Adrenal gland (tissue), 12 donors: Measurements from ENCODE around the gene PLXNA1. TPM values are rescaled to one million over a fixed set of nuclear protein-coding genes. Genes with fewer than 3 reads are reported as not detected.

Source experiments
- DNase-seq, 7 donors: peaks; one replicate each; pipeline ENCODE4 v3.0.0-alpha.2; 2019 to 2020
- H3K27ac ChIP-seq, 5 donors: fragments of 200-600 bp; sonication (generic) in 4 of 5; 1 replicate in 3 of 5; 2 replicates in 2 of 5; pipeline versions ENCODE4 v1.5.1 to v1.8.0; 2016 to 2020; ENCODE audit warnings: mild to moderate bottlenecking in 1 of 5
- H3K27me3 ChIP-seq: fragments of 200-600 bp; 2 replicates; pipeline ENCODE4 v1.8.0; 2021
- H3K36me3 ChIP-seq, 2 donors: fragments of 200-600 bp; replicated peaks in 1 of 2; 1 replicate in 1 of 2; 2 replicates in 1 of 2; pipeline versions ENCODE4 v1.5.1 to v1.8.0; 2018 to 2022
- H3K4me1 ChIP-seq, 2 donors: fragments of 200-600 bp; replicated peaks in 1 of 2; 1 replicate in 1 of 2; 2 replicates in 1 of 2; pipeline versions ENCODE4 v1.5.1 to v1.8.0; 2018 to 2021
- H3K4me3 ChIP-seq, 4 donors: fragments of 200-600 bp; sonication (generic) in 3 of 4; one replicate each; pipeline ENCODE4 v1.5.1; 2016 to 2018
- H3K9me3 ChIP-seq, 3 donors: fragments of 200-600 bp; sonication (generic) in 1 of 3; replicated peaks in 1 of 3; 1 replicate in 2 of 3; 2 replicates in 1 of 3; pipeline versions ENCODE4 v1.5.1 to v1.8.0; 2016 to 2021
- CTCF ChIP-seq, 6 experiments: fragments of 450-650 bp in 4 of 6; fragments of 200-600 bp in 2 of 6; sonication (generic) in 1 of 6; IDR thresholded peaks; 1 replicate in 5 of 6; 2 replicates in 1 of 6; pipeline versions ENCODE4 v1.5.1 to v1.8.0; 2016 to 2021; ENCODE audit warnings: antibody characterized with exemption in 6 of 6, mild to moderate bottlenecking in 2 of 6, moderate library complexity in 1 of 6
- POLR2A ChIP-seq, 2 donors: fragments of 450-650 bp; IDR thresholded peaks; one replicate each; pipeline ENCODE4 v1.6.1; 2017; ENCODE audit warnings: antibody characterized with exemption in 2 of 2, mild to moderate bottlenecking in 2 of 2, moderate library complexity in 1 of 2
- WGBS, 4 donors: extraction: QIAGEN DNeasy Blood & Tissue Kit in 2 of 4; methylation state at CpG; one replicate each; pipeline versions ENCODE4 v1.1.5 to v1.1.7; 2013 to 2017; 5-methylcytosine and 5-hydroxymethylcytosine counted together
- intact Hi-C, 2 donors: fragments of 100-400 bp; cut with DNase I; formaldehyde crosslinking; loops; one replicate each; pipeline versions ENCODE4 v1.14.1 to v1.15.0; 2022 to 2023
- polyA plus RNA-seq, 3 donors: library from polyadenylated mRNA; stranded (reverse); fragments of 200-250 nt in 2 of 3; fragments of 350-450 nt in 1 of 3; fragmentation: Illumina TruSeq in 1 of 3; extraction: RNeasy Lipid Tissue Mini Kit (QIAGEN cat#74804) in 1 of 3; gene quantifications; one replicate each; pipeline ENCODE4 v1.2.3, GENCODE V29; 2013 to 2014
- total RNA-seq, 9 donors: library from RNA; depleted of rRNA in 4 of 9; stranded (reverse); fragments of >200 nt in 4 of 9; fragments of 120-200 nt in 1 of 9; fragmentation: NEBNext Ultra II Directional in 1 of 9; extraction: Animal tissue kit (Norgen Biotek cat#: 25700) in 1 of 9; gene quantifications; one replicate each; pipeline versions ENCODE4 v1.1.0 to v1.2.4, GENCODE V29; 2013 to 2023
- donor health status: healthy with polysubstance abuse.
- donor health status: Bipolar disorder and iron deficiency.
- donor health status: DM: yes; HTN: yes; CAD: no.
- donor health status: DM: no; HTN: no; CAD: no.
- donor health status: DM: no; HTN: no; CAD: no.
- donor health status: DM: yes; HTN: yes; CAD: no.

Gene PLXNA1
- total and polyA plus RNA-seq, 12 donors = 9.5 to 29.9 (median 20.2) TPM

GRCh38 chr3:126956866-126957650 lies 25.9 kb upstream of the PLXNA1 start:
- no peak overlapping the region for H3K27ac ChIP-seq
- TF ChIP-seq CTCF (IDR thresholded peaks at IDR 0.05) (no peak), POLR2A (IDR thresholded peaks at IDR 0.05) (no peak)
- H3K4me3 ChIP-seq = no peak overlapping the region
- no peaks in the 10 kb centered on the region for H3K9me3 ChIP-seq
- intact Hi-C loops = no loop called here
- peaks cover 14 to 20% of the 10 kb centered on the region in 2 donors for H3K4me1 ChIP-seq
- WGBS, 4 donors = 77 to 91% (median 90%) methylated on average over 8 to 23 of the region's 23 CpGs
- H3K36me3 ChIP-seq = no peaks in the 10 kb centered on the region
- no peaks in the 10 kb centered on the region for H3K27me3 ChIP-seq
- peak in 2 of 7 donors; percentile 10 to 21 for DNase-seq

- Histone ChIP-seq H3K4me3 (no peak overlapping the region), H3K27ac (no peak overlapping the region), H3K9me3 (no peaks in the 10 kb centered on the region), H3K4me1 (peaks cover 14 to 23% of the 10 kb centered on the region in 2 donors), H3K36me3 (no peaks in the 10 kb centered on the region), H3K27me3 (no peaks in the 10 kb centered on the region)
- TF ChIP-seq POLR2A (IDR thresholded peaks at IDR 0.05) (no peak), CTCF (IDR thresholded peaks at IDR 0.05) (no peak)
- 95 to 97% (median 96%) methylated on average over 10 to 14 of the region's 14 CpGs for WGBS, 4 donors
- intact Hi-C loops = no loop called here
- DNase-seq = peak in 1 of 7 donors; percentile 6
These were observed 24.9 kb upstream of the PLXNA1 start for GRCh38 chr3:126957776-126958637.

GRCh38 chr3:126958638-126959085 lies 24.3 kb upstream of the PLXNA1 start:
- no peaks in the 10 kb centered on the region for H3K27me3 ChIP-seq
- H3K36me3 ChIP-seq = no peaks in the 10 kb centered on the region
- H3K4me1 ChIP-seq = peaks cover 14 to 23% of the 10 kb centered on the region in 2 donors
- no peak overlapping the region for H3K4me3 ChIP-seq
- TF ChIP-seq POLR2A (IDR thresholded peaks at IDR 0.05) = no peak
- TF ChIP-seq CTCF (IDR thresholded peaks at IDR 0.05) = no peak
- DNase-seq = peak in 1 of 7 donors; percentile 5
- 85 to 95% (median 88%) methylated on average over 4 to 10 of the region's 10 CpGs for WGBS, 4 donors
- intact Hi-C loops = no loop called here
- no peak overlapping the region for H3K27ac ChIP-seq
- no peaks in the 10 kb centered on the region for H3K9me3 ChIP-seq
